ENCODE results near the gene REELD1.

REELD1 gene

DNA sequence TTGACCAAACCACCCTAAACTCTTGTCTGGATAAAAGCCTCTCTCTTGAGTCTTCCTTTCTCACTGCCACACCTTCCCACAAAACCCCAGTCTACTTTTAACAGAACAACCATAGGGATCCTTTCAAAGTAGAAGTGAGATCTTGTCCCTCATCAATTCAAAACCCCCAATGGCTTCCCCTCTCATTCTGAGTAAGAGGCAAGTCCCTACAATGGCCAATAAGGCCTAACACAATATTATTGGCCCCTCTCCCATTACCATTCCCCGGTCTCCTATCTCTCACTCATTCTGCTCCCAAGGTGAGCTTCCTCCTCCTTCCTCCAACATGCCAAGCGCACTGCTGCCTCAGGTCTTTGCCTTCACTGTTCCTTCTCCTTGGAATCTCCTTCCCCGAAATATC is 57.1 kb downstream of the REELD1 start:
- no peak for DNase-seq

DNA sequence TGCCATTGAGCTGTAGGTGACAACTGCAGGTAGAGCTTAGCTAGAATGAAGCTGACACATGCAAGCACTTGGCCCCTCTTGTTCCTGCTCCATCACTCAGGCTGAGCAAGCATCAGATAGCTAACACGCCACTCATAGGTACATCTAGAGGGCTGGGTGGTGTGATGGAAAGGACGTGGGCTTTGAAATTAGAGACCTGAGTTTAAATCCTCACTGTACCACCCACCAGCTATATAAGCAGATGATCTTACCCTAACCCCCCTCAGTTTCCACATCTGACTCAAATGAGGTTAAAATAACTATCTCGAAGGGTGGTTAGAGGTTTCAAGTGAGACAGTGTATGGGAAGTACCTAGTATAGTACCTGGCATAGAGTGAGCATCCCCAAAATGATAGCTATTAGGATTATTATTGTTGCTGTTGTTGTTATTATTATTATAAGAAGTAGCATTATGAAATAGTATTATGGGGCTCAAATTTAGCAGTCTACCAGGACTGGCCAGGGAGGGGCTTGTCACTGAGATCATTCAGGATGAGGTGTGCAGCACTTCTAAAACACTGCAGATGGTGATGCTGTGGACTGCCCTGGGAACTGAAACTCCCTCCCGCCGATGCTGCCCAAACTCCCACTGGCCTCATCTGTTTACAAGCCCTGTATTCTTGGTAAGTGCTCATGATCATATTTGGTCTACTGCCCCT is 59.0 kb downstream of the REELD1 start:
- no peak for DNase-seq

DNA sequence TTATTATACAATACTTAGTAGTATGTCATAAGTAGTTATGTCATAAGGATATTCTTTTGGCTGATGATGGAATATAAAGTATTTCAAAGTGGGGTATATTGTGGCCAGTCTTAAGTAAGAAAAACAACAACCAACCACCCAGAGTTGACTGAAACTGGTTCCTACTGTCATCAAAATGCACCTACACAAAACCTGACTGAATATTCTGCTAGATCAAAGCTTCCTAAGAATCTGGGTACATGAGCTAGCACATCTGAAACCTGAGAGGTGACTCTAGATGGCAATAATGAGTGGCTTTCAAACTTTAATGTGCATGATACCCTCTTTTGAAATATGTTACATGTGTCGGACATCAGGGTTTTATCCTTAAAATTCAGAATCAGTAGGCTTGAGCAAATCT is 60.4 kb downstream of the REELD1 start:
- no peak for DNase-seq

DNA sequence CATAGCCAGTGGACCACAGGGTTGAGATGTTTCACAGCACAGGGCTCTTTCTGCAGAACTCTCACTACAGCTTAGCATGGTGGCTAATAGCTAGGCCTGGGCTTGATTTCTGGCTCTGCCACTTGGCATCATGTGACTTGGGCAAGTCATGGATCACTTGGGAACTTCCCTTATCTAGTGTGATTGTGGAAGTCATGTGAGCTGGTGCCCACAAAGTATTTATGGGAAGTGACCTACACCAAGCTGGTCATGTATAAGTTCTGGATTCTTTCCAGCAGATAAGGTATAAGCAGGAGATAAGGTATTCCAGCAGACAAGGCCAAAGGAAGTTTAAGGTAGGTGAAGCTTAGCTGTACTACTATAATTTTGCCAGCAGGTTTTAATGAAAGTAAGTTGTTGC is 61.0 kb downstream of the REELD1 start:
- DNase-seq, result no peak

DNA sequence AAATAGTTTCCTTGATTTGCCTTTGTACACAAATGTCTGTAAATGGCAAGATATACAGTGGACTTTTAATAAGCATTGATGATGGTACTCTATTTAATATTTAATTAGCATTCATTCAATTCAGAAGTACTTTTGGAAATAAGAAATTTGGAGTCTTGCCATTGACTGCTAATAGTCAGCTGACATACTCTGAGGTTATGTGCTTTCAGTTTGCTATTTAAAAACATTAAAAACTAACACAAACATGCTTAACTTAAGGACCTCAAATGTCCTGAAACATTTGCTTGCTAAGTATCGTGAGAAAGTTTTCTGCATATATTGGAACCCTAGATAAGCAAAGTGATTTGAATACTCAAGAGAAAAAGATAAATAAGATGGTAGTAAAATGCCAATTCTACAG is 64.6 kb downstream of the REELD1 start:
- no peak for DNase-seq

Measured in activated T-cell treated with anti-CD3 and anti-CD28 coated beads, Interleukin-2, amount 50 U/mL, for 1 hour (primary cell).